ENCODE results near the gene CNR2.
"Not testable (repeated sequence)": the region's sequence is repeated elsewhere in the genome, so short reads cannot be mapped to it uniquely, and the experiment has no call there.

Gene CNR2

DNA sequence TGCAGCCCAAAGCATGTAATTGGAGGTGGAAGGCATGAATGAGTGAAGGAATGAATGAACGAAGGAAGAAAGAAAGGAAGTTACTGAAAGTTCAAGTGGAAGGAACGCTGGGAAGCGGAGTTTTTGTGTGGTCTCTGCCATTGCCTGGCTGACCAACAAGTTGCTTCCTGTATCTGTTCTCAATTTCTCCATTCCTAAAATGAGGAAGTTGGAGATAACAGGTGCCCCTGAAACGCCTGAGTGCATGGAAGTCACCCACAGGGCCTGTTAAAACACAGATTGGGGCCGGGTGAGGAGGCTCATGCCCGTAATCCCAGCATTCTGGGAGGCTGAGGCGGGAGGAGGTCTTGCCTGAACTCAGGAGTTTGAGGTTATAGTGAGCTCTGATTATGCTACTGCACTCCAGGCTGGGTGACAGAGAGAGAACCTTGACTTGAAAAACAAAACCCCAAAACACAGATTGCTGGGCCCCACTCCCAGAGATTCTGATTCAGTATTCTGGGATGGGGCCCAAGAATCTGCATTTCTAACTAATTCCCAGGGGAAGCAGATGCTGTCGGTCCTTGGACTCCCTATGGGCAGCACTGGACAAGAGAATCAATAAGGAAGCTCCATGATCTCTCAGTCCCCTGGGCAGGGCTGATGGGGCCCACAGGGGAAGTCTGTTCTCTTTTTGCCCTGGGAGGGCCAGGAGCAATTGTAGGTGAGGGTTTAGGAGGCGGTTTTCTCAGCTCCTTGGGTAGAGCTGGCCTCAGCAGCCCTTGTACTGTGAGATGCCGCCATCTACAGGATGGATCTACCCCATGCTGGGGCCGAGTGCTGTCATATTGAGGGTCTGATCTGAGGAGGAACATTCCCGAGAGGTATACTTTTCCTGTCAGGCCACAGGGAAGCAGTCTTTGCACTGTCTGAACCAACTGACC lies 3.3 kb upstream of the CNR2 start:
- peak; percentile 72 for DNase-seq (ENCODE audit: low read depth, low spot score)

DNA sequence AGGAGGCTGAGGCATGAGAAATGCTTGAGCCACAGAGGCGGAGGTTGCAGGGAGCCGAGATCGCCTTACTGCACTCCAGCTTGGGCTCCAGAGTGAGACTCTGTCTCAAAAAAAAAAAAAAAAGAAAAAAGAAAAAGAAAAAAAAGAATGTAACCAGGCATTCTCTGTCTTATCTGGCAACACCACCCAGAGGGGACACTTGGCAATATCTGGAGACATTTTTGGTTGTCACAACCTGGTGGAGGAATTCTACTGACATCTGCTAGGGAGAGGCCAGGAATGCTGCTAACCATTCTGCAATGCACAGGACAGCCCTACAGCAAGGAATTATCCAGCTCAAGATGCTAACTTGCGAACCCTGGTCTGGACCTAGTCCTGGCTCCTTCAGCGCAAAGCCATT lies 2.3 kb upstream of the CNR2 start:
- DNase-seq (ENCODE audit: low read depth, low spot score): no peak

DNA sequence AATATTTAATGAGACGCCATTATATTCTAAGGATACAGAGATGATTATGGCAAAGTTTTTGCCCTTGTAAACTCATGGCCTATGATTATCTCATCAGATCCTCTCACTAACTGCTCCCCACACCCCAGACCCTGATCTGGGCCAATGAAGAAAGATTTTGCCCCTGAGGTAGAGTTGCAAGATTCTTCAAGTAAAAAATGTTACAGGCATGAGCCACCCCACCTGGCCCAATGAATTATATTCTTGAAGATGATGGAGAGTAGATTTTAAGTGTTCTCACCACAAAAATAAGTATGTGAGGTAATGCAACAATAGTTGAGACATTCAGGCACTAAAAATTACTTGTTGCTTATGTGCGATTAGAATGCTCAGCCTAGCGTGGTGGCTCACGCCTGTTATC lies 1.8 kb upstream of the CNR2 start:
- no peak for DNase-seq (ENCODE audit: low read depth, low spot score)

DNA sequence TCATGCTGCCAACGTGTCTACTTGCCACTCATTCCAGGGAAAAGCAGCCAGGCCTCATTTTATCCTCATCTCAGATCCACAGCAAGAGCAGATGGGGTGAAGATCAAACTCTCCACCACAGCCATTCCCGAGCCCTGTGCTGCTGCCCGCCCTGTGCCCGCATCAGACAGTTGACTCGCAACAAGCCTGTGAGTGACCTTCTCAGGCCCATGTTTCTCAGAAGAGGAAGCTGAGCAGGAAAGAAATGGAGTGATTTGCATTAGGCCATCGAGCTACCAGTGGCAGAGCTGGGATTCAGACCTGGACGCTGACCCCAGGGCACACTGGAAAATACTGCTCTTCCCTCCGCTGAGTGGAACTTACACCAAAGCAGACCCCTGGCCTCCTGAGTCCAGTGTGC lies 1.2 kb downstream of the CNR2 start:
- DNase-seq (ENCODE audit: low read depth, low spot score): no peak

DNA sequence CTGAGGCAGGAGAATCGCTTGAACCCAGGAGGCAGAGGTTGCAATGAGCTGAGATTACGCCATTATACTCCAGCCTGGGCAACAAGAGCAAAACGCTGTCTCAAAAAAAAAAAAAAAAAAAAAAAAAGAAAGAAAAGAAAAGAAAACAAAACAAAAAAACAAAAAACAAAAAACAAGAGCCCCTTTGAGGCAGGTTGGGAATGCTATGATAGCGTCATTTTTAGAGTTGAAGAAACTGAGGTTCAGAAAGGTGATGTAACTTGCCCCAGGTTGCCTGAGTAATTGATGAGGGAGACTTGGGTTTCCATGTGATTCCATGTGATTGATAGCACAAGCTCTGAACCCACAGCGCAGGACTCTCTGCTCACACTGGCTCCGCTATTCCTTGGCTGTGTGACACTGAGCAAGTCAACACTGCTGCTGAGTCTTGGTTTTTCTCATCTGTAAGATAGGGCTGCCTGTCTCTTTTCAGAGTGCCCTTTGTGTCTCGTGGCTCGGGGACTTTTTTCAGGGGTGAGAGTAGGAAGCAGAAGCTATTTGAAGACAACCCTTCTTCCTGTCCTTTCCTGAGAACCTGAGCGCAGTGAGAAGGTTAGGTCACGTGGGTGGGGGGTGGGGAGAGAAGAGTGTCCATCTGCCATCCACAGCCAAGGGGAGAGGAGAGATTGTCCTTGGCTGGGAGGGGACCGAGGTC lies 2.5 kb downstream of the CNR2 start:
- DNase-seq (ENCODE audit: low read depth, low spot score): no peak

DNA sequence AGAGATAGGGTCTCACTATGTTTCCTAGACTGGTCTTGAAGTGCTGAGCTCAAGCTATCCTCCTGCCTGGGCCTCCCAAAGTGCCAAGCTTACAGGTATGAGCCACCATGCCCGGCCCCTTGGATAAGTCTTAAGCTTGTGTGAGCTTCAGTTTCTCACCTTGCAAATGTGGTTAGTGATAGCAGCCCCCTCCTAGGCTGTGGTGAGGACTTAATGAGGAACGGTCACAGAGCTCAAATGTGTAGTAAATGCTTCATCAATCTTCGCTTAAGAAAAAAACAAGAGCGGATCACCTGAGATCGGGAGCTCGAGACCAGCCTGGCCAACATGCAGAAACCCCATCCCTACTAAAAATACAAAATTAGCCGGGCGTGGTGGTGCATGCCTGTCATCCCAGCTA lies 3.0 kb downstream of the CNR2 start:
- no peak for DNase-seq (ENCODE audit: low read depth, low spot score)

DNA sequence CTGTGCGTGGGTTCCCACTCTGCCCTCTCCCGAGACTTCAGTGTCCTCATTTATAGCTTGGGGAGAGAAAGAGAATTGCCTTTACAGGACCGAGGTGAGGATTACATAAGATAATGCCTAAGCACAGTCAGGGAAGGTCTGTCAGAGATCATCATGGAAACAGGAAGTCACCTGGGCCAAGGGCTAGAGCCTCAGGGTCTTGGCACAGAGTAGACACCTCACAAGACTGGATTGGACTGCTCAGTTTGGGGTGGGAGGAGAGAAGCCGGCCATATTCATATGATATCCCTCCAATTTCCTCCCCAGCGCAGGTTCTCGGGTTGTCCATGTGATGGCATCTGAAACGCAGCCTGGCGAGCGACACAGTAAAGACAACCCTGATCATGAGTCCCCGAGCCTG lies 3.8 kb downstream of the CNR2 start:
- DNase-seq (ENCODE audit: low read depth, low spot score): no peak

DNA sequence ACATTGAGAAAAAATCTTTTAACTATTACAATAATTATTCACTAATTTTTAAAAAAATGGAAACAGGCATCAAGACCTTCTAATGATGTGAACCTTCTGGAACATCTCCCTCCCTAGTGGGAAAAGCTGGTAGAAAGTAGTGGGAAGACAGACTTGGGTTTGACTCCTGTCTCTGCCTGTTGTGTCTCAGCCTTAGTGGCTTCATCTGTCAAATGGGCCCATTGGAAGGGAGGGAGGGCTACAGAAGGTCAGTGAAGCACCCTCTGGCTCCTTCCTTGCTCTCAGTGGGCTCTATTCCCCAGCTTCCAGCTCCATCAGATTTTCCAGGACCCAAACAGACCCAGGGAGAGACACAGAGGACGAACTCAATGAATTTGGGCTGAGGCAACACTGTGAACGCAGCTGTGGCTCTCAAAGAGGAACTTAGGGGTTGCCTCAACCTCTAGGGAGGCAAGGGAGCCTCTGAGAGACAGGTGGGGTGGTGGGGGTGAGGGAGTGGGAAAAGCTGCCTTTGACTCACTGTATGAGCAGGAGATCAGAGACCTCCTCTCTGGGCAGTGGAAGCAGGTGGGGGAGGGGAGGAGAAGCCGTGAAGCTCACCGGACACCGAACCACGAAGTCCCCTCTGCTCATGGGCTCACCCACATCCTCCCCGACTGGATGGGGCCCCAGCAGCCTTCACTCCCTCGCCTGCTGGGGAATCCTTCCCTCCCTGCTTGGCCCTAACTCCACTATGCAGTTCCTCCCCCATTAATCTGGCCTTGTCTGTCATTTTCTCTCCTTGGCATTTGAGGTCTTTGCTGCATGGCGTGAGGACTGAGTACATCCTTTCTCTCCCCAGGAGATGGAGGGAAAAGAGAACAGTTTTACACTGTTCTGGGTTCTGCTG lies 4.5 kb downstream of the CNR2 start:
- DNase-seq (ENCODE audit: low read depth, low spot score): no peak

DNA sequence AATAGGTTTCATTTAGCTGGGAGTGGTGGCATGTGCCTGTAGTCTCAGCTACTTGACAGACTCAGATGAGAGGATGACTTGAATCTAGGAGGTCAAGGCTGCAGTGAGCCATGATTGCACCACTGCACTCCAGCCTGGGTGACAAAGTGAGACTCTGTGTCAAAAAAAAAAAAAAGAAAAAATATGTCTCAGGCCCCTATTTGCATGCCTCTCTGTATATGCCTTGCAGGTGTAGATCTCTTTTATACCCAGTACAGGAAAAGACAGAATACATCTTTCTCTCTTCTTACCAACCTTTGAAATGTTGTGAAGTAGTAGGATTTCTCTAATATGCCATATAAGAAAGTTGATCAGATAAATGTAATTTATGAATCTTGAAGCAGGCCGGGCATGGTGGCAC lies 6.4 kb downstream of the CNR2 start:
- DNase-seq (ENCODE audit: low read depth, low spot score): no peak

DNA sequence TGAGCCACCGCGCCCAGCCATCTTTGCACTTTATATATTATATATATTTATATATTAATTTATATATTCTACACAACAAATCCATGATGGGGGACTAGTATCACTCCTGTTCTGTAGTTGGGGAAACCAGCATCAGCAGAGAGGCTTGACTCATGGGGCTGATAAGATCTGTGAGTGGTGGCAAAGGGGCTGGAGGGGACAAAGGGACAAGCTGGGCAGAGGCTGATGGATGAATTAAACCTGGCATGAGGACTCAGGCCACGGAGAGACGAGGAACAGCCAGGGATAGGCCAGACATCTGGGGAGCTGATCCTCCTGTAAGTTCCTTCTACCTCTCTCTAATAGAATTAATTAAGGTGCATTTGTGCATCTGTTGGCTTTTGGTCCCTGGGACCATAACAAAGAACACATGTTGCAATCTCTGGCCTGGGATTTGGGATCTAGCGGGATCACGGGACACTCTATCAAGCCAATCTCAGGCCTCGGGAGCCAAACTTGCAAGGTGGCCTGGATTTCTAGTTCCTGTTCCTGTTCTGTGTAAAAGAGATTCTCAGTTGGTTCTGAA lies 7.6 kb downstream of the CNR2 start:
- no peak for DNase-seq (ENCODE audit: low read depth, low spot score)

DNA sequence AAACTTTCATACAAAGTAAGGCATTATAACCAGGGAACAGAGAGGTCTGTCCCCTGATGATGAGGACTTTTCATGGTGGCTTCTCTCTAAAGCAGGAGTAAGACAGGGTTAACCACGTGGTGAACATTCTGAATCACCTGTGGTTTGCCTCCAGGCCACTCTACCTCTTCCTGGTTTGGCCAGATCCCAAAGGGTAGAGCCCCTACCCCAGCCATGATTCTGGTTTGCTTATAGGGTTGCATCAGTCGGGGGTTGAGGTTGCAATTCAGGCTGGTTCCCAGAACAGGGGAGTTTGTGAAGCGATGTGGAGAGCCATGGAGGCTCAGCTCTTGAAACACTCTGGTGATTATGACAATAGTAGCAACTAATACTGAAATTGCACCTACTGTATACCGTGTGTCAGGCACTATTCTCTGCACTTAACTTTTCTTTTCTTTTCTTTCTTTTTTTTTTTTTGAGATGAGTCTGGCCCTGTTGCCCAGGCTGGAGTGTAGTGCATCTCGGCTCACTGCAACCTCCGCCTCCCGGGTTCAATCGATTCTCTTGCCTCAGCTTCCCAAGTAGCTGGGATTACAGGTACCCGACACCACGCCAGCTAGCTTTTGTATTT lies 8.3 kb downstream of the CNR2 start:
- DNase-seq (ENCODE audit: low read depth, low spot score): no peak

DNA sequence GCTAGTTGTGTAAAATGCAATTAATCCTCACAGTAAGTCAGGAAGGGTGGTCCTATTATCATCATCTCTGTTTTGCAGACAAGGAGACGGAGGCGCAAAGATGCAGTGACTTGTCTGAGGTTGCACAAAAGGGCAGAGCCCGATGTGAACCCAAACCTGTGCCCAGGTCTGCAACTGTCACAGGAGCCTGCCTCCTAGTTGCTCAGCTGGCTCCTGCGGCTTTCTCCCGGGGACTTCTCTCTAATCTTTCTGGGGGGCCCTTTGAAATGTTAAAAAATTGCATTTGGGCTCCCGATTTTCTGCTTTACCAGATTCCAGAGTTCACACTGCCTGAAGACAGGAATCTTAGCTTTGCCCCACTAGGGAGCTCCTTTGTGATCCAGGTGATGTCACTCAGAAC lies 9.4 kb downstream of the CNR2 start:
- no peak for DNase-seq (ENCODE audit: low read depth, low spot score)

DNA sequence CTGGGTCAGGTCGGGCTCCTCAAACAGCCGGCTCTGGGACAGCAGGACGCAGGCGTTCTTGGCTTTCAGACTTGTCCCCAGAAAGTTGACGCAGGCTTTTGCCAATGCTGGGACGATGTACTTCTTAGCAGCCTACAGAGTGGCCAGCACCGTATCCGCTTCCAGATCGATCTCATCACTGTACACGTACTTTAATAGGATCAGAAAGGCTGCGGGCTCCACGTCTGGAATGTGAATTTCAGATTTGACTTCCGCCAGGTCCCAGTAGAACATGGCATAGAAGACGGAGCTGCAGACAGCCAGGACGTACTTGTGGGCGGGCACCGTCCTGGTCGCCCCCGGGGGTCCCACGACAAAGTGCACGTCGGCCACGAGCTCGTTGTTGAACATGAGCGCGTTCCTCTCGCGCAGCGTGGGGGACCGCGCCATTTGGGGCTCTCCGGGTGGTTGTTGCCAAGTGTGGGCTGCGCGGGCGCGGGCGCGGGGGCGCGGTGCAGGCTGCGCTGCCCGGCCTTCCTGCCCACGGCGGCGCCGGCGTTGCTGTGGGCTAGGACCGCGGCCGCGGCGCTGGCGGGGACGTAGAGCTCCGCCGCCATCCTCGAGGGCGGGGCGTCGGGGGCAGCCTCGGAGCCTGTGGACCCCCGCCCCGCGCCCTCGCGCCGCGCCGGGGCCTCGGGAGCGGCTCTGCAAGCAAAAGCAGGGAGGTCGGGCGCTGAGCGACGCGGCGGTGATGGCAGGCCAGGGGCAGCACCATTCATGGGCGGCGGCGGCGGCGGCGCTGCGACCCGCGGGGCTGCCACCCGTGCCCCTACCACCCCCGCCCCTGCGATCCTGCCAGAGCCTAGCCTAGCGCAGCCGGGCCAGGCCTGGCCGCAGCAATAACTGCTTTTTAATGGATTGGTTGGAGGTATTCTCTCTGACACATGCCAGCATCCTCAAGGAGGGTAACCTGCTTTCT lies 10.6 kb downstream of the CNR2 start:
- no peak for DNase-seq (ENCODE audit: low read depth, low spot score)

DNA sequence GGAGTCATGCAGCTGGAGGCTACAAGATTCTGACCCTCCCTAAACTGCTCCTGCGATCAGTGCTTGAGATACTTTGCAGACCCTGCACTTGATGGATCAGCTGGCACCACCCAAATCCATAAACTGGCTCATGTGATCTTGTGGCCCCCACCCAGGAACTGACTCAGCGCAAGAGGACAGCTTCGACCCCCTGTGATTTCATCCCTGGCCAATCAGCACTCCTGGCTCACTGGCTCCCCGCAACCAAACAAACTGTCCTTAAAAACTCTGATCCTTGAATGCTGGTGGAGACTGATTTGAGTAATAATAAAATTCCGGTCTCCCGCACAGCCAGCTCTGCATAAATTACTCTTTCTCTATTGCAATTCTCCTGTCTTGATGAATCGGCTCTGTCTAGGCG lies 13.1 kb downstream of the CNR2 start:
- DNase-seq (ENCODE audit: low read depth, low spot score): not testable (repeated sequence)

DNA sequence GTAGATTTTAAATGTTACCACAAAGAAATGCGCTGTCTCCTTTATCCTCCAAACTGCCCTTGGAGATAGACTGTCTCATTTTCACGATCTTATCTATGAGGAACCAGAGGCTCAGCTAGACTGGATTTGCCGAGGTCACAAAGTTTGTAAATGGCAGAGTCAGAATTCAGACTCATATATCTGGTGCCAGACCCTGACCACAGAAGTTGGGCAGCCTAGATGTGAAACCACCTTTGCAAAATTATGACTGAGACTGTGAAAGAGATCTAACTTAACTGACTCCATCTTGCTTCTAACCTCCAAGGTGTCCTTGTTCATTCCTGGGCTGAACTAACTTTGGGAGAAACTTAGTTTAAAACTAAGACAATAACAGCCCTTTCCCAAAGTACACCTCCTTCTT lies 14.1 kb downstream of the CNR2 start:
- no peak for DNase-seq (ENCODE audit: low read depth, low spot score)

DNA sequence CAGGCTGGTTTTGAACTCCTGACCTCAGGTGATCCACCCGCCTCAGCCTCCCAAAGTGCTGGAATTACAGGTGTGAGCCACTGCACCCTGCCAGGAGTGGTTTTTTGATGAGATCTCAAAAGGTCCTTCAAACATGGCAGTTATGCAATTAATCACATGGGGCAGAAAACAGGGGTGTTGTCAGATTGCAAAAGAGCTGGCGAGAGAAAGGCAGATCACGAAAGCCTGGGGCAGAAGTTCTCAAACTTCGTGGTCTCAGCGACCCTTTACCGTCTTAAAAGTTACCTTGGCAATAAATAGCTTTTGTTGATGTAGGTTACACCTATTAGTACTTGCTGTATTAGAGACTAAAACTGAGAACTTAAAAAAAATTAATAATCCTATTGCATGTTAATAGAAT lies 16.1 kb downstream of the CNR2 start:
- DNase-seq (ENCODE audit: low read depth, low spot score): no peak

DNA sequence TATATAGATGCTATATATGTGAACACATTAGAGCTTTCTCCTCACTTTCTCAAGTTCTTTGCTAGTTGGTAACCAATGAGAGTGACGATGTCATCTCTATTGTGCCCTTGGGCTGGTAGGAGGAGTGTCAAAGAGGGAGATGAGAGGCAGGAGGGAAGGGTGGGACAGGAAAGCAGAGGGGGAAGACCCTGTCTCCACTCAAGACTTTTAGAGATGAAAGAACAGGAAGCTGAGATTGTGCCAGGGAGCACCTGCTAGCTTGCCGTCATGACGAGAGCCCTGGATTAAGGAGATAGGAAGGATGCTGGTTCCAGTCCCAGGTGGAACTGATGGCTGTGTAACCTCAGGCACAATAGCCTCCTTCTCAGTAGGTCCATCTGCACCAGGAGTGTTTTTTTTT lies 16.7 kb downstream of the CNR2 start:
- DNase-seq (ENCODE audit: low read depth, low spot score): no peak

DNA sequence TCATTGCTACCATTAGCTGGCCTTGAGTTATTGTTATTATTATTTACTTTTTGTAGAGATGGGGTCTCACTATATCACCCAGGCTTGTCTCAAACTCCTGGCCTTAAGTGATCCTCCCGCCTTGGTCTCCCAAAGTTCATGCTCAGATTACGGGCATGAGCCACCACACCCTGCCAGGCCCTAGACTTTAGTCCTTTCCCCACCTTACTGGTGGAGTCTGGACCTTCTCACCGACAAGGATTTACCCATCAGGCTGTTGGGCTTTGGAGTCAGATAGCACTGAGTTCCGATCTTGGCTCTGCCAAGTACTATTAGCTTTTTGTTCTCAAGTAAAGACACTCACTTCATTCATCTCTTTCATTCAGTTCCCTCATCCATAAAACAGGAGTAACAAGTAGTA lies 17.2 kb downstream of the CNR2 start:
- no peak for DNase-seq (ENCODE audit: low read depth, low spot score)

DNA sequence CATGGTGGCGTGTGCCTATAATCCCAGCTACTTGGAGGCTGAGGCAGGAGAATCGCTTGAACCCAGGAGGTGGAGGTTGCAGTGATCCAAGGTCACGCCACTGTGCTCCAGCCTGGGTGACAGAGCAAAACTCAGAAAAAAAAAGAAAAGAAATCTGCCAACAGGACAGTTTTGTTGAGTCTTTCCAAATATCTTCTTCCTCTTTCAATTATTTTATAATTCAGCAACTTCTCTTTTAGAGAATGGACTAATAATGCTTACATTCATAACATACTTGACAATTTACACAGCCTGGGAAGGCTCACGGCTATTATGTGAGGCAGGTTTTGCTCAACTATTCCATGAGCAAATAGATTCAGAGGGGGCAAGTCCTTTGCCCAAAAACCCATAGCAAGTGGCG lies 18.1 kb downstream of the CNR2 start:
- no peak for DNase-seq (ENCODE audit: low read depth, low spot score)

DNA sequence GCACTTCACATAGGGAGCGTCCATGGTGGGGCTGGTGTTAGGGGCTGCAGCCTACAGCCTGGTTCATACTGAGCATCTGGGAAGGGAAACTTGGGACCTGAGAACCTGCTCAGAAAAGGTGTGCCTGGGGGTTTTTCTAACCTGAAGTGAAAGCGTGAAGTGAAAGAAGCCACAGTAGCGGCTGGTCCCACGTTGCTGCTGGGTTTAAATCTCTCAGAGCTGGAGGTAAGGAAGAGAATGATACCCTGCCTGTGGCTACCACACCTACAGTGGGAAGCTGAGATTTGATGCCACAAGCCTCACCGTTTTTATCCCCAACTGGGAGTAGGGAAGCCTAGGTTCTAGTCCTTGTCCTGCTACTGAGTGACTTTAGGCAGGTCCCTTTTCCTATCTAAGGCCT lies 24.1 kb downstream of the CNR2 start:
- DNase-seq (ENCODE audit: low read depth, low spot score): no peak

All from iPS DF 19.7 (cell line).